GM19372 (cell line): ENCODE data around the gene RSBN1.
"Not testable (repeated sequence)": the region's sequence is repeated elsewhere in the genome, so short reads cannot be mapped to it uniquely, and the experiment has no call there.

Source experiments
- ATAC-seq: cut with Tn5 transposase; IDR thresholded peaks from one replicate; pipeline ENCODE4 v1.9.1; 2021; ENCODE audit warnings: mild to moderate bottlenecking, low read depth, moderate library complexity; ENCODE audit not compliant: unreplicated experiment

Gene RSBN1

DNA sequence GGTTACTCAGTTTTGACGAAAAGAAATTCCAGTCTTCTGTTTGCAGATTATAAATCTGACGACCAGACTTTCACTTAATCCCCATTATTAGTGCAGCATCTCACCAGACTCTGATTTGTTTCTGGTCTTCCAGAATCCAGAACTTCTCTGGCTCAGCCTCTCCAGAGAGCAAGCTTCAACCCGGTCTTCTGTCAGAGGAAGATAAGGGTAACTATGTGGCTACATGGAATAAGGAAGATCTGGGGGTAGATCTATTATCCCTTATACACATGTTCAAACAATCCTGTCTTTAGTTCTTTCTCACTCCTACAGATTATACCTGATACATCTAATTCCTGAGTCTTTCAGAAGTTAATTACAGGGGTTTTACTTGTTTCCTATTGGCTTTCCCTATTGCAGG is 62.9 kb downstream of the RSBN1 start:
- ATAC-seq, result no peak

DNA sequence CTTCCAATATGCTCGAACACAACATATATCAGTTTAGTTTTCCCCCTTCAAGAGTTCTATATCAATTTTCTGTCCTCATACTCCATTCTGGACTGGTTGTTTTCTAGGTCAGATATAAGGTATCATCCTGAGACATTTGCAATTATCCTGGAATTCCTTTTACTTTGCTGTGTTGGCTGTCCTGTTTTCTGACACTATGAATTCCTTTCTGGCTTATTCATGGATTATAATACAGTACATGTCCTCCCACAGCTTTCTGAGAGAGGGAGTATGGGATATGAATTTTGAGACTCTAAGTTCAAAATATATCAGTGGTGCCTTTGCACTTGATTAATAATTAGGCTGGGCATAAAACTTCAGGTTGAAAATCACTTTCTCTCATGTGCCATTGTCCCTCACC is 64.9 kb downstream of the RSBN1 start:
- no peak for ATAC-seq

DNA sequence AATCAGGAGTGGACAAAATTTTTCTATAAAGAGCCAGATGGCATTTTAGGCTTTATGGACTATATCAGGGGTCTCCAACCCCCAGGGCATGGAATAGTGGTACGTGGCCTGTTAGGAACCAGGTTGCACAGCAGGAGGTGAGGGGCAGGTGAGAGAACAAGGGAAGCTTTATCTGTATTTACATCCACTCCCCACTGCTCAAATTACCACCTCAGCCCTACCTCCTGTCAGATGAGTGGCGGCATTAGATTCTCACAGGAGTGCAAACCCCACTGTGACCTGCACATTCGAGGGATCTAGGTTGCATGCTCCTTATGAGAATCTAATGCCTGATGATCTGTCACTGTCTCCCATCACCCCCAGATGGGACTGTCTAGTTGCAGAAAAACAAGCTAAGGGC is 66.9 kb downstream of the RSBN1 start:
- no peak for ATAC-seq

DNA sequence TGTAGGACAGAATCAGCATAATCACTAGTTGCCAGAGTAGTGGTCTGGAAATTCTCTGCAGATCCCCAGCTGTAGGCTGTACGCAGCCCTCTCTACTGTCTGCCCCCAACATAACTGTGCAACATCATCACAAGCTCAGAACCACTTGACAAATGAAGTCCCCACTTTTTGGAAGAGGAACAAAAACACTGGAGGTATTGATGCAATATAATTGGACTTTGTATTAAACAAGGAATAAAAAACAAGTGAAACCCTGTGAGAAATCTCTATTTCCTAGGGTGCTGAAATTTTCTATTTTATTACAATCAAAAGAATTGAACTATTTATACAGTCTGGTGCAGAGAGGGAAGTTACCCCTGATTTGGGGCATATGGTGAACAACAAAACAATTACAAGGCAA is 68.2 kb downstream of the RSBN1 start:
- ATAC-seq, result no peak

DNA sequence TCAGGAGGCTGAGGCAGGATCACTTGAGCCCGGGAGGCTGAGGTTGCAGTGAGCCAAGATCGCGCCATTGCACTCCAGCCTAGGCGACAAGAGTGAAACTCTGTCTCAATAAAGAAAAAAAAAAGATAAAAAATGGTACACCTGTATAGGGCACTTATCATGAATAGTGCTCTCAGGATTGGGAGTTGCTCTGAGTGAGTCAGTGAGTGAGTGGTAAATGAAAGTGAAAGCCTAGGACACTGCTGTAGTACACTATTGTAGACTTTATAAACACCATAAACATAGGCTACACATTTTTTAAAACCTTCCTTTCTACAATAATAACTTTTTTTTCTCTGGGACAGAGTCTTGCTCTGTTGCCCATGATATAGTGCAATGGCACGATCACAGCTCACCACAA is 69.8 kb downstream of the RSBN1 start:
- ATAC-seq, result no peak

DNA sequence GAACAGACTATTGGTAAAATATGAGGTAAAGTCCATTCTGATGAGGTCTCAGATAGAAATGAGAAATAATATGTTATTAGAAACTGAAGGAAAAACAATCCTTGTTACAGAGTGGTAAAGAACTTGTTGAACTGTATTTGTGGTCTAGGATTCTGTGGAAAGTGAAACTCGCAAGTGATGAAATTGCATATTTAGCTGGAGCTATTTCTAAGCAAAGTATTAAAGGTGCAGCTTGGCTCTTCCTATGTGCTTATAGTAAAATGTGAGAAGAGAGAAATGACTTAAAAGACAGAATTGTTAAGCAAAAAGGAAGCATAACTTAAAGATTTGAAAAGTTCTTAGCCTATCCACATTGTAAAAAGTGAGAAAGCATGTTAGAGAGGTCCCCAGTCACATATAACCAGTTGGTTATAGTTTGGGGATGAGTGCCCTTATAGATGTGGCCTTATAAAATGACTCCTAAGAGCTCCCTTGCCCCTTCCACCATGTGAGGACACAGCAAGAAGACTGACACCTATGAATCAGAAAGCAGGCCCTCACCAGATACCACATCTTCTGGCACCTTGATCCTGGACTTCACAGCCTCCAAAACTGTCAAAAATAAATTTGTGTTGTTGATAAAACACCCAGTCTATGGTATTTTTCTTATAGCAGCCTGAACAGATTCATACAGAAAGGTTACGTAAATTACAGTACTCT is 77.8 kb downstream of the RSBN1 start:
- ATAC-seq, result no peak

DNA sequence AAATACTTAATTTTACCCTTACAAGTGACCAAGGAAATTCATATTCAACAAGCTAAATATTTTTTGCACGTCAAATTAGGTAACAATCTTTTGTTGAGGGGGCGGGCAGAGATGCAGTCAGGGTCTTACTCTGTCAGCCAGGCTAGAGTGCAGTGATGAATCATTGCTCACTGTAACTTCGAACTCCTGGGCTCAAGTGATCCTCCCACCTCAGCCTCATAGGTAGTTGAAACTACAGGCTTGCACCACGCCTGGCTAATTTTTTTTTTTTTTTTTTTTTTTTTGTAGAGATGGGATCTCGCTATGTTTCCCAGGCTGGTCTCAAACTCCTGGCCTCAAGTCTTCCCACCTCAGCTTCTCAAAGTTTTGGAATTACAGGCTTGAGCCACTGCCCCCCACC is 79.5 kb downstream of the RSBN1 start:
- ATAC-seq, result no peak

DNA sequence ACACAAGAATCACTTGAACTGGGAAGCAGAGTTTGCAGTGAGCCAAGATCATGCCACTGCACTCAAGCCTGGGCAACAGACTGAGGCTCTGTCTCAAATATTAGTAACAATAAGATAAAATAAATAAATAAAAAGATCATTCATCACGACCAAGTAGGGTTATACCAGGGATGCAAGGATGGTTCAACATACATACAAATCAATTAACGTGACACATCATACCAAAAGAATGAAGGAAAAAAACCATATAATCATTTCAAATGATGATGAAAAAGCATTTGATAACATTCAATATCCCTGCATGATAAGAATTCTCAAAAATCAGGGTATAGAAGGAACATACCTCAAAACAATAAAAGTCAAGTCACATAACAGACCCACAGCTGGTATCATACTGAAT is 91.3 kb downstream of the RSBN1 start:
- no peak for ATAC-seq

DNA sequence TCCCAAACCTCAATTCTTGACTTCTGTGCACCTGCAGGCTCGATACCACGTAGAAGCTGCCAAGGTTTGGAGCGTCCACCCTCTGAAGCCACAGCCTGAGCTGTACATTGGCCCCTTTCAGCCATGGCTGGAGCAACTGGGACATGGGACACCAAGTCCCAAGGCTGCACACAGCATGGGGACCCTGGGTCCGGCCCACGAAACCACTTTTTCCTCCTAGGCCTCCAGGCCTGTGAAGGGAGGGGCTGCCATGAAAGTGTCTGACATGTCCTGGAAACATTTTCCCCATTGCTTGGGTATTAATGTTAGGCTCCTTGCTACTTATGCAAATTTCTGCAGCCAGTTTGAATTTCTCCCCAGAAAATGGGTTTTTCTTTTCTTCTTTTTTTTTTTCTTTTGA is 93.7 kb downstream of the RSBN1 start:
- not testable (repeated sequence) for ATAC-seq

DNA sequence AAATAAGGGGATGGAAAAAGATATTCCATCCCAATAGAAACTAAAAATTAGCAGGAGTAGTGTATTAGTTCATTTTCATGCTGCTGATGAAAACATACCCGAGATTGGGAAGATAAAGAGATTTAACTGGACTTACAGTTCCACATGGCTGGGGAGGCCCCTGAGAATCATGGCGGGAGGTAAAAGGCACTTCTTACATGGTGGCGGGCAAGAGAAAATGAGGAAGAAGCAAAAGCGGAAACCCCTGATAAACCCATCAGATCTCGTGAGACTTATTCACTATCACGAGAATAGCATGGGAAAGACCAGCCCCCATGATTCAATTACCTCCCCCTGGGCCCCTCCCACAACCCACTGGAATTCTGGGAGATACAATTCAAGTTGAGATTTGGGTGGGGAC is 94.8 kb downstream of the RSBN1 start:
- not testable (repeated sequence) for ATAC-seq

DNA sequence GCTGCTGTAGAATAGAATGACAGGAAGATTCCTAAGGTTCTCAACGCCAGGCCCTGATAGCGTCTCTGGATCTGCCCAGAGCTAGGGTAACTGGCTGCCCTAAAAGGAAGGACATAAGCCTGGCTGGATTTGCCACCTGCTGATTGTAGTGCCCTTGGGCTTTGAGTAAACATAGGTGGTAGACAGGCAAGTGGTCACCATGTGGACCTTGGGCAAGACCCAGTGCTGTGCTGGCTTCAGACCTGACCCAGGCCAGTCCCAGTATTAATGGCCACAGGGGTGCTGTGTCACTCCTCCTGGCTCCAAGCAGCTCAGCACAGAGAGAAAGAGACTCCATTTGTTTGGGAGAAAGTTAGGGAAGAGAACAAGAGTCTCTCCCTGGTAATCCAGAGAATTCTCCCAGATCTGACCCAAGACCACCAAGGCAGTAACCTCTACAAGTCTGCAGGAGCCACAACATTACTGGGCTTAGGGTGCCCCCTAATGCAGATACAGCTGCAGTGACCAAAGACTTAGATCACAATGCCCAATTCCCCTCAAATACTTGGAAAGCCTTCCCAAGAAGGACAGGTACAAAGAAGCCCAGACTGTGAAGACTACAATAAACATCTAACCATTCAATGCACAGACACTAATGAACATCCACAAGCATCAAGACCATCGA is 97.5 kb downstream of the RSBN1 start:
- no peak for ATAC-seq
